ENCODE measurements around the gene SUCLG2. TPM values are rescaled to one million over a fixed set of nuclear protein-coding genes. Genes with fewer than 3 reads are reported as not detected.

The SUCLG2 gene
- total RNA-seq, 2 donors from 2014 or later = 42.0 to 50.4 TPM

DNA sequence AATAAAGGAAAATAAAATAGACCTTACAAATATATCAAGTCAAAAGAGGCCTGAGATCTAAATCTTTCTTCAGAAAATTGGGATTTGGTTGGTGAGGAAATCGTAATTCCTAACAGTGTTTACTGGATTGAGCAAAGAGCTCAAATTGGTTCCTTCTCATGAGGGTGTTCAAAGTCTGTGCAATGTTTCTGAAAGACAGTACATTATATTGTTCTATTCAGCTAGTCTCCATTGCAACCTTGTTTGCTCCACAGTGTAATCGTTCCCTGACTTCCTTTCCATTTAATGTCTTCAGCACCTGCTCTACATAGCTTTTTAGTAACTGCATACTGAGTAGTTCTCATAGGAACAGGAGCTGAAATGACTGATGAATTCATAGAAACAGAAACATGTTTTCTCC is 326.8 kb downstream of the SUCLG2 start:
- no peak for ATAC-seq
- intact Hi-C loops (cut with DNase I) = no loop called here
- H3K36me3 ChIP-seq (replicated peaks in 1 of 2; ENCODE audit: insufficient read depth in 1 of 2, low read depth in 2 of 2) = no peaks in the 10 kb centered on the region
- H3K4me3 ChIP-seq = no peak overlapping the region
- no peaks in the 10 kb centered on the region for H3K9me3 ChIP-seq
- TF ChIP-seq POLR2A (IDR thresholded peaks at IDR 0.05) = no peak
- TF ChIP-seq, protein P1, sequence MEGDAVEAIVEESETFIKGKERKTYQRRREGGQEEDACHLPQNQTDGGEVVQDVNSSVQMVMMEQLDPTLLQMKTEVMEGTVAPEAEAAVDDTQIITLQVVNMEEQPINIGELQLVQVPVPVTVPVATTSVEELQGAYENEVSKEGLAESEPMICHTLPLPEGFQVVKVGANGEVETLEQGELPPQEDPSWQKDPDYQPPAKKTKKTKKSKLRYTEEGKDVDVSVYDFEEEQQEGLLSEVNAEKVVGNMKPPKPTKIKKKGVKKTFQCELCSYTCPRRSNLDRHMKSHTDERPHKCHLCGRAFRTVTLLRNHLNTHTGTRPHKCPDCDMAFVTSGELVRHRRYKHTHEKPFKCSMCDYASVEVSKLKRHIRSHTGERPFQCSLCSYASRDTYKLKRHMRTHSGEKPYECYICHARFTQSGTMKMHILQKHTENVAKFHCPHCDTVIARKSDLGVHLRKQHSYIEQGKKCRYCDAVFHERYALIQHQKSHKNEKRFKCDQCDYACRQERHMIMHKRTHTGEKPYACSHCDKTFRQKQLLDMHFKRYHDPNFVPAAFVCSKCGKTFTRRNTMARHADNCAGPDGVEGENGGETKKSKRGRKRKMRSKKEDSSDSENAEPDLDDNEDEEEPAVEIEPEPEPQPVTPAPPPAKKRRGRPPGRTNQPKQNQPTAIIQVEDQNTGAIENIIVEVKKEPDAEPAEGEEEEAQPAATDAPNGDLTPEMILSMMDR (IDR thresholded peaks at IDR 0.05) = no peak
- no peak for DNase-seq
- H3K27ac ChIP-seq = no peak overlapping the region
- no peaks in the 10 kb centered on the region for H3K4me1 ChIP-seq
- 48 to 67% methylated on average over 2 of the region's 2 CpGs for WGBS, 2 donors
- H3K27me3 ChIP-seq = no peaks in the 10 kb centered on the region

DNA sequence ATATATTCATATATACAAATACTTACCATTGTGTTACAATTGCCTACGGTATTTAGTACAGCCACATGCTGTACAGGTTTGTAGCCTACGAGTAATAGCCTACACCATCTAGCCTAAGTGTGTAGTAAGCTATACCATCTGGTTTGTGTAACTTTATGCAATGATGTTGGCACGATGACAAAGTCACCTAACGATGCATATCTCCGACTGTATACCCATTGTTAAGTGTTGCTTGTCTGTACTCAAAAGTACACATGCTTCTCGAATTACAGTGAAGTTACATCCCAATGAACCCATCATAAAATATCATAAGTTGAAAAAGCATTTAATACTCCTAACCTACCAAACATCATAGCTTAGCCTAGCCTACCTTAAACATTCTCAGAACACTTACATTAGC is 329.2 kb downstream of the SUCLG2 start:
- no peak for ATAC-seq

More for the DNA sequence above, 329.2 kb downstream of the SUCLG2 start:
- Histone ChIP-seq H3K4me3 (no peak overlapping the region), H3K27ac (no peak overlapping the region), H3K9me3 (no peaks in the 10 kb centered on the region), H3K36me3 (replicated peaks in 1 of 2; ENCODE audit: insufficient read depth in 1 of 2, low read depth in 2 of 2) (no peaks in the 10 kb centered on the region), H3K27me3 (no peaks in the 10 kb centered on the region), H3K4me1 (no peaks in the 10 kb centered on the region)
- WGBS, 2 donors = 87 to 90% methylated on average over 6 of the region's 6 CpGs
- TF ChIP-seq POLR2A (IDR thresholded peaks at IDR 0.05) = no peak
- TF ChIP-seq, protein P1 (IDR thresholded peaks at IDR 0.05) = no peak
- intact Hi-C loops (cut with DNase I) = no loop called here
- no peak for DNase-seq

Measured in body of pancreas (tissue), 4 donors.